Measurements from ENCODE around the gene TAF4.

Gene TAF4

DNA sequence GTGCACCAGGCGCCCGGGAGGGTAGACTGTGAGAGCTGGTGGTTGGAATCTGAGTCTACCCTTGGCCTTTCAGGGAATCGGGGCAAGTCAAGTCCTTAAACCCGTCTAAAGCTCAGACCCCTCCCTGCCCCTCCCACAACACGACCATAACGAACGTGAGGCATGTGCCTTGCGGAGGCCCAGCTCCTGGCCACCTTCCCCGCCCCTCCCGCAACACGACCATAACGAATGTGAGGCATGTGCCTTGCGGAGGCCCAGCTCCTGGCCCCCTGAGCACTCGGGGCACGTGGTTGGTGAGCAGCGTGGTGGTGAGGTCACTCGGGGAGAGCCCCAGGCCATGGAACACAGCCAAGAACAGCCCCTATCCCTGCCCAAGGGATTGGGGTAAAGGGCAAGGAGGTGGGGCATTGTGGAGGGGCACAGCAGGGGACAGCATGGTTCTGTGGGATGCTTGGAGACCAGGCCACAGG is 132.2 kb downstream of the TAF4 start:
- DNase-seq (ENCODE audit: low read depth in 2 of 2) = no peak

DNA sequence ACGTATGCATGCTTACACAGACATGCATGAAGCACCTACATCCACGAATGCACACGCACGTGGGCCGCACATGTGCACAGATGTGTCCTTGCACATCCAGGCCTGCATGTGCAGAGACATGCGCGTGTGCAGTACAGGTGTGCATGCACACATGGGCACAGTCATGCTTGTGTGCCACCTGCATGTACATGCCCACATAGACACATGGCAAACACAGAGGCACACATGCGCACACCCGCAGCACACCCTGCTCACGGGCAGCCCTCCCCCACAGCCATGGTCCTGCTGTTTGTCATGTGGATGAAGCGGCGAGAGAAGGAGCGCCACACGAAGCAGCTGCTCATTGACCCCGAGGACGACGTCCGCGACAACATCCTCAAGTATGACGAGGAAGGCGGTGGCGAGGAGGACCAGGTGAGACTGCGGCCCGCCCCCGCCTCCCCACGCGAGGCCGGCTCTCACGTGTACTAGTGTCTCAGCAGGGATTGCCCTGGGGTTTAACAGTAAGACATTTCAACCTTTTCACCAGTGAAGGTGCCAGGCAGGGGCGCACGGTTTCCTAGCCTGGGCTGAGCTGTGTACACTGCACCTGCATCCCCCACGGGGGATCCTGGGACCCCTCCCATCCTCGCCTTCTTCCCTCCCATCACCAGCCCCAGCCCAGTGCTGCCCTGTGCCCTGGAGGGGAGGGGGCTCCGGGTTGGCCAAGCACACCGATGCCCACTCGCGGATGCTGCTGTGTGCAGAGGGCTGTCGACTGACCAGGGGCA is 132.8 kb downstream of the TAF4 start:
- DNase-seq (ENCODE audit: low read depth in 2 of 2) = no peak

DNA sequence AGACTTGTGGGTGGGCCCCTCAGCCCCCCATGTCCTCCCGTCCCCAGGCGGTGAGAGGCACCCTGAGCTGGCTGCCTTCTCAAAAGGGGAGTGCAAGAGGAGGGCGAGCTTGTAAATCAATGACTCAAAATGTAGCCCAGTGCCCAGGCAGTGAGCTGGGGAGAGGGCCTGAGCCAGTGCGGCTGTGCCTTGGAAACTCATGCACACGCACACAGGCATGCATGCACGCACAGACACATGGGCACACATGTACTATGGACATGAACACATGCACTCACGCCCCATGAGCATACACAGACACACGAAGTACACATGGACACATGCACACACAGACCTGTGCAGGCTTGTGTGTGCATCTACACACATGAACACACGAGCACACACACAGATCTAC is 133.5 kb downstream of the TAF4 start:
- no peak for DNase-seq (ENCODE audit: low read depth in 2 of 2)

DNA sequence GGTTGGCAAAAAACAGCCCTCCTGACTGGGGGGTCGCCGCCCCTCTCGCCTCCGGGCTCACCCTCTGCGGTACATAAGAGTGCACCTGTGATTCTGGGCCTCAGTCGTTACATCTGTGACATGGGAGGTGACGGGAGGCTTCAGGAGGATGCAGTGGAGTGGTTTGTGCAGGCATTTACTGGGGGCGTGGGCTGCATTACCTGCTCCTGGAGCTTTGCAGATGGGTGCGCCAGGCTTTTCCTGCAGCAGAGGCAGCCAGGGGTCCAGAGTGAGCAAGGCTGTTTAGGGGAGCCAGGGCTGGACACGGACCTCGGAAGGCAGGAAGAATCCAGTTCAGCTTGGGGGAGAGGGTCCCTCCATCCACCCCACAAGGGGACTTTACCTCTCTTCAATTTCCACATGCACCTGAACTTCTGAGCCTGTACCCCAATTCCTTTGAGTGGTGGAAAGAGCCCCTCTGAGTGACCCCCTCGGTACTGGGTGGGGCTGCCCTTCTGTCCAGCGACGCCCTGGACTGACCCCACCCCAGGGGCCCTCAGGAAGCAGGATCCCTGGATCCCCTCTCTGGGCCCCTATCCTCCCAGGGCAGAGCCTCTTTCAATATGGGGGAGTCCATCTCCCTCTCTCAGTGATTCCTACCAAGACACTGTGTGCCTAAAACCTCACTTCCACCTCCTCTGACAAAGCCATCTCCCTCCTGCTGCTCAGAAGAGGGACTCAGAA is 134.0 kb downstream of the TAF4 start:
- no peak for DNase-seq (ENCODE audit: low read depth in 2 of 2)

DNA sequence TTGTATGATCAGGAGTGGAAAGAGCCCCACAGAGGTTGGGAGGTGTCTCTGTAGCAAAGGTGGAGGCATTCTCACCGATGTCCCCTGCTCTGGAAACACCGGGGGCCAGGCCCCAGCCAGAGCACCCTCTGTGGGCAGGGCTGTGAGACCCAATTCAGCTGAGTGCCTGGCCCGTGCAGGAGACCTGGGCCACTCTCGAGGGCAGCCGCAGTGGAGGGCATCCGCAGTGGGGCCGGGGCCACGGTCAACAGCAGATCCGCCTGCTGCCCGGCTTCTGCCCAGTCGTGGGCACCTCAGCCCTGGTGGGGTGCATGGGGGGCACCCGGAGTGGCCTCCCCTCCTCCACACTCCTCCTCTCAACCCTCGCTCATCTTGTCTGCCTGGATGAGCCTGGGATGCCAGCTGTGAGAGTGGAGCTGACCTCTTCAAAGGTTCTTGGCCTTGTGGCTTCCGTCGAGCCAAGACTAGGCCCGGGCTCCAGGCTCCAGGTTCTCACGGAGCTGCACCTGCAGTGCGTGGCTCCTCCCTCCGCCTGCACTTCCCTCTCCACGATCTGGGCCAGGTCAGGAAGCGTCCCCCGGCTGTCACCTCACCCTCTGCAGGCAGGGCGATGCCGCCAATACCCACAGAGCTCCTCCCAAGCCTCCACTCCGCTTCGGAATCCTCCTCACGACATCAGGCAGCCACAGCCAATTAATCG is 134.8 kb downstream of the TAF4 start:
- DNase-seq (ENCODE audit: low read depth in 2 of 2) = no peak

DNA sequence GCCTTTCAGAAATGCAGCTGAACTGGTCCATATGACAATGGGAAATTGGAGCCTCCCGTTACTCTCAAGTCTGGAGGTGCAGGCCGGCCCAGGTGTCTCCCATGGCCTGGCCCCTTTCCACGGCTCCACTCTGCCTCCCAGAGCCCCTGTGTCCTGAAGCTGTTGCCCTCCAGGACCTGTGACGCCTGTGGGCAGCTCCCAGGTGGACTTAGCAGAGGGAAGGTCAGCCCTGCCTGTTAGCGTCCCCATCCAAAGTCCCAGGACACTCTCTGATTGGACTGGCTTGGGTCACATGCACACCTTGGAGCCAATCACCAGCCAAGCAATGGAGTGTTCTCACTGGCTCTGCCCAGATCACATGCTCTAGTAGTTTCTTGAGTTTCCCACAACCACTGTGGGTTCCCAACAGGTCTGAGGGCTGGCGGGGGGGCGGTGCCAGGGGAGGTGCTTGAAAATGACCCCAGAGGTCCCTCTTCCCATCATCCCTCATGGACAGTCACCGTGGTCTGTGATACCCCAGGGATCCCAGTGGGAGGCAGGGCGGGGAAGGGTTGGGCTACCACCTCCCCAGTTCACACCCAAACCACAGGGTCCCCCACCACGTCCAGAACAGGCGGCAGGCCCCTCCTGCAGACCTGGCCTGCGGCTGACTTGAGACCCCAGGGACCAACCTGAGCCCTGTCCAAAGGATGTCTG is 135.6 kb downstream of the TAF4 start:
- no peak for DNase-seq (ENCODE audit: low read depth in 2 of 2)

DNA sequence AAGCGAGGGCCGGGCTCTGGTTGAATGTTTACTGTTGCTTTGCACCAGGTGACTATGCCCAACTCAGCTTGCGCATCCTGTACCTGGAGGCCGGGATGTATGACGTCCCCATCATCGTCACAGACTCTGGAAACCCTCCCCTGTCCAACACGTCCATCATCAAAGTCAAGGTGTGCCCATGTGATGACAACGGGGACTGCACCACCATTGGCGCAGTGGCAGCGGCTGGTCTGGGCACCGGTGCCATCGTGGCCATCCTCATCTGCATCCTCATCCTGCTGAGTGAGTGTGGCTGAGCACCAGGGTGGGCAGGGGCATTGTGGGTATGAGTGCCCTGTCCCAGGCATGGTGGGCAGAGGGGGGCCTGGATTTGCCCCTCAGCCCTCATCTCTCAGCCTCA is 136.1 kb downstream of the TAF4 start:
- DNase-seq (ENCODE audit: low read depth in 2 of 2) = no peak

DNA sequence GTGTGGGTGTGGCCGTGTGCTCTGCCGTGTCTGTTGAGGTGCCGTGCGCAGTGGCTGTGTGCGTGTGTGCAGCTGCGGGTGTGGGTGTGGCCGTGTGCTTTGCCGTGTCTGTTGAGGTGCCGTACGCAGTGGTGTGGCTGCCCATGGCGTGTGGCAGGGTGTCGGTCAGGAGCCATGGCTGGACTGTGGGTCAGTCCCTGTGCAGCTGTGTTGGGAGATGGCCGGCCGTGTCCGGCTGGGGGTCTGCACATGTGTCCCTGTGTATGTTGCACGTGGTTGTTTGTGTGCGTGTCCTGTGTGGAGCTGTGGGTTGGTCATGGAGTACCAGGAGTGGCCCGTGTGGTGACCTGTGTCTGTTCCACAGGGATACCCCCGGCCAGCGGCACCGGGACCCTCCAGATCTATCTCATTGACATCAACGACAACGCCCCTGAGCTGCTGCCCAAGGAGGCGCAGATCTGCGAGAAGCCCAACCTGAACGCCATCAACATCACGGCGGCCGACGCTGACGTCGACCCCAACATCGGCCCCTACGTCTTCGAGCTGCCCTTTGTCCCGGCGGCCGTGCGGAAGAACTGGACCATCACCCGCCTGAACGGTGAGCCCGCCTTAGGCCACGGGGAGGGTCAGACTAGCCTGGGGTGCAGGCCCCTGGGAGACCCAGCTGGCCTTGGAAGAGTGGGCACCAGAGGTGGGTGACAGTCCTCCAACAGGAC is 137.7 kb downstream of the TAF4 start:
- DNase-seq (ENCODE audit: low read depth in 2 of 2) = no peak

DNA sequence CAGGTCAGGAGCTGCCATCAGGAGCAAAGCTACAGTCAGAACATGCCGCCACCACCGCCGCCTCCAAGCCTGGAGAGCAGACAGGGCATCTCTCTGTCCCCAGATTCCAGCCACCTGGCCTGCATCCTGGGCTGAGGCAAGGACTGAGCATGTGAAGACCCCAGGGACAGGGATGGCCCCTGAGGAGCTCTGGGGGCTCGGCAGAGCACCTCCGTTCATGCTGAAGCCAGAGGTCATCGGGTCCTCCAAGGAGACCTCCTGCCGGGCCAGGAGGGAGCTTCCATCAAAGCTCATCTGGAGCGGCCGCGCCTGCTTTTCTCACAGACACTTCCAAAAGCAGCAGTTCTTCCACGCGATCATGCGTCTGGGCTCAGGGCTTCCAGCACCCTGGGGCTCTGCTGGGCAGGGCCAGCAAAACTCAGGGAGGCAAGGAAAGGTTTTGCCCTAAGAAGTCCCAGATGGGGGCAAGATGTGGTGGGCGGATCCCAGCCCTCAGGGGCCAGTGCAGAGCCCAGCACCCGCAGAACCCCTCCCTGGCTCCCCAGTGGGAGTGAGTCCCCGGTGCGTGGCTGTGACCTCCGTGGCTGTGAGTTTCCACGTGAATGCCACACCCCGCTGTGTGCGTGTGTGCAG is 138.4 kb downstream of the TAF4 start:
- DNase-seq (ENCODE audit: low read depth in 2 of 2) = no peak

DNA sequence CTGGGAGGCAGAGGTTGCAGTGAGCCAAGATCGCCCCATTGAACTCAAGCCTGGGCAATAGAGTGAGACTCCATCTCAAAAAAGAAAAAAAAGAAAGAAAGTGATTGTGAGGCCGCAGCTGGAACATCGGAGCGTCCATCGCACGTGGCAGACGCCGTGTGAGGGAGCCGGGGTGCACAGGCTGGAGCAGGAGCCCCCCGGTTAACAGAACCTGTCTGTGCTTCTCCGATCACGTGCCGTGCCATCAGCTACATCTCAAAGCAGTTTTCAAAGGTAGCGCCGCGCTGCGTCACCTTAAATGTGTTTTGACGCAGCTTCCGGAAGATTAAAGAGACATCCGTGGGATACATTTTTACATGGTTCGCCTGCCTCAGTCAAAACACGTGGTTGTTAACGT is 138.9 kb downstream of the TAF4 start:
- DNase-seq (ENCODE audit: low read depth in 2 of 2) = no peak

DNA sequence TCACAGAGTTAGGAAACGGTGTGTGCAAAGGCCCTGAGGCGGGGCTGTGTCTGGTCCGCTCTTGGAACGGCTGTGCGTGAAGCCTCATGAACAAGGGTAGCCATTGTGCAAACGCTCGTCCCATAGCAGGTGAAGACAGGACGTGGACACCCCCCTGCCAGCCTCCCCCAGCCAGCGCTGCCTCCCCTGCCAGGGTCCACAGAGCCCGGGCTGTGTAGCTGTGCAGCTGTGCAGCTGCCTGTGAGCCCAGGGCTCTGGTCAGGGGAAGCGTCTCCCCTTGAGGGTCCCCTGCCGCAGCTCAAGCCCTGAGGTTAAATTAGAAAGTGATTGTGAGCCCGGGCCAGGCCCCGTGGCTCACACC is 139.4 kb downstream of the TAF4 start:
- DNase-seq (ENCODE audit: low read depth in 2 of 2) = no peak

DNA sequence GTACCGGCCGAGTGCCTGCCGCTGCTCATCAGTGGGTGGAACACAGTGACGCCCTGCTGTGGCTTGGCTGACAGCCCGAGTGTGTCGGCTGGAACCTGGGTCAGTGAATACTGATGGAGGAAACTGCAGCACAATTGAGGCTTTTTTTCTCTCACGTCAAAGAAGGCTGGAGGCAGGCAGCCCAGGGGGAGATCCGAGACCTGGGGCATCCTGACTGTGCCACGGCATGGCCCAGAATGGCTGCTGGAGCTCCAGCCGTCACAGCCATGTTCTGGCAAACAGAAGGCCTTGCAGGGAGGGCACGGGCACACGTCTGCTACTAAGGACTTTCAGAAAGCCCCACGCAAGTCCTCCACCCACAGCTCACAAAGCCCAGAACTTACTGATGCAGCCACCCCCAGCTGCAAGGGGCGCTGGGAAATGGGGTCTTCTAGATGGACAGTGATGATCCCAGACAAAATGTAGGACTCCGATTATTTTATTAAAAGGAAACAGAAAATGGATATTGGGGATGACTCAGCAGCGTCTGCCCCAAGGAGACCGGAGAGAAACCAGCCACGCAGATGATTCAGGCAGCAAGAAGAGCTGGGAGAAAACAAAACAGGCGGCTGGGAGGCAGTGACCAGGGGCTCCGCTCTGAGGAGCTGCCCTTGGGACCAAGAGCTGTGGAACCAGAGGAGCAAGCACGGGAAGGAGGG is 140.0 kb downstream of the TAF4 start:
- no peak for DNase-seq (ENCODE audit: low read depth in 2 of 2)

DNA sequence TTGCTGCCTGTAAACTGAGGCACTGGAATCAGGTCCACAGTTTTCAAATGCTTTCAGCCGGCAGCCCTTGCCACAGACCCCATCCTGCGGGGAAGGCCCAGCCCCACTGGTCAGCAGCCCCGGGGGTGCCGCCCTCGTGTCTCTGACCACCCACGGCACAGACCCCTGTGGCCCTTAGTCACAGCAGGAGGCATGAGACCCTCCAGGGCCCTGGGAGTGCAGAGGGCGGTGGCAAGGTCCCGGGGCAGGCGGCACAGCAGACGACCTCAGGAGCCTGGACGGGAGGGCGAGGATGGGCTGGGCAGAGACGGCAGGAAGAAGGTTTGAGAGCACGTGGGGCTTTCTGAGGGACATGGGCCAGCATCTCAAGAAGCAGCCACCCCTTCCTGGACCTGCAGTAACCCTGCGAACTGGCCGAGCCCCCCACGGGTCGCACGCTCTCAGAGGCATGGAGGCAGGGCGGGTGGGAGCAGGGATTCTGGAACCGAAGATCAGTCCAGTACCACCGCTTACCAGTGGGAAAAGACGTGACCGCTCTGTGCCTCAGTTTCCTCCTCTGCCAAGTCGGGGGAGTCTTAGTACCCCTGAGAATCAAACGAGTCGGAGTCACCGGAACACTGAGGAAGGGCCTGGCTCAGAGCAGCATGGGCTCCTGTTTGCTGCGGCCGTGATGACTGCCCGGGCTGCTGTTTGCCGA is 140.7 kb downstream of the TAF4 start:
- DNase-seq (ENCODE audit: low read depth in 2 of 2) = no peak

Measured in stimulated activated CD8-positive, alpha-beta memory T cell treated with anti-CD3 and anti-CD28 coated beads, Interleukin-2, amount 100 ng/mL, for 48 hours (primary cell).